Measurements from ENCODE around the gene SZRD1. TPM values are rescaled to one million over a fixed set of nuclear protein-coding genes. Genes with fewer than 3 reads are reported as not detected.

Gene SZRD1
- total and polyA plus RNA-seq, 2 of the 8 experiments (the other 6 are each of a cell fraction or from before 2014, with no cell fraction given) = 97.8 to 108 TPM

- H3K23me2 ChIP-seq (ENCODE audit: low read depth, low read length) = no peaks in the 10 kb centered on the region
- H3K23ac ChIP-seq (ENCODE audit: insufficient read length) = no peak overlapping the region
- H3K79me1 ChIP-seq (ENCODE audit: low read depth, low read length) = no peaks in the 10 kb centered on the region
- H3K79me2 ChIP-seq (ENCODE audit: control insufficient read depth in 1 of 2, insufficient read depth in 2 of 2, low read length in 2 of 2) = no peaks in the 10 kb centered on the region
- FAIRE-seq (no peak), DNase-seq (ENCODE audit: low read depth in 1 of 2, low spot score in 2 of 2) (no peak)
- H3K27ac ChIP-seq (ENCODE audit: low read depth, low read length) = no peak overlapping the region
- H2BK12ac ChIP-seq (ENCODE audit: low read depth, low read length) = no peak overlapping the region
- no peak overlapping the region for H4K91ac ChIP-seq (replicated peaks; ENCODE audit: insufficient read length, low read length)
- no peak overlapping the region for H2BK20ac ChIP-seq (ENCODE audit: low read length)
- no peak overlapping the region for H2BK15ac ChIP-seq (ENCODE audit: low read length)
- no peak overlapping the region for H2AK5ac ChIP-seq (ENCODE audit: low read depth, low read length)
- no peak overlapping the region for H2BK5ac ChIP-seq (ENCODE audit: low read depth, low read length)
- H4K5ac ChIP-seq (ENCODE audit: insufficient read length, low read depth, low read length) = no peak overlapping the region
- H4K8ac ChIP-seq (ENCODE audit: extremely low read depth, insufficient read depth, low read length) = no peak overlapping the region
- H3K36me3 ChIP-seq (ENCODE audit: control insufficient read depth in 2 of 4, insufficient read depth in 4 of 4, low read length in 3 of 4) = no peaks in the 10 kb centered on the region
- WGBS, 2 experiments (ENCODE audit: extremely low coverage in 1 of 2, insufficient coverage in 1 of 2, insufficient read length in 1 of 2, insufficient replicate concordance in 2 of 2, low coverage in 1 of 2, low lambda C conversion rate in 2 of 2, missing lambda C conversion rate in 1 of 2) = 78% methylated on average over 7 of the region's 7 CpGs; no CpG with 5 or more reads in 1 of the 2 experiments
- H3K9me3 ChIP-seq (ENCODE audit: insufficient read depth in 2 of 2, low read depth in 1 of 2, low read length in 1 of 2) = no peaks in the 10 kb centered on the region
- H3K4me2 ChIP-seq (ENCODE audit: insufficient read depth in 1 of 2, low read depth in 2 of 2, low read length in 2 of 2) = no peak overlapping the region
- H3K18ac ChIP-seq (ENCODE audit: extremely low read depth, low read length) = no peak overlapping the region
- H3K4me1 ChIP-seq (replicated peaks in 1 of 4; ENCODE audit: control insufficient read depth in 3 of 4, insufficient read depth in 4 of 4, low read length in 3 of 4) = no peaks in the 10 kb centered on the region
- H3K27me3 ChIP-seq (replicated peaks in 1 of 4; ENCODE audit: control insufficient read depth in 3 of 4, extremely low read depth in 1 of 4, insufficient read depth in 3 of 4, low read length in 3 of 4) = 0 out of 7 replicates have a peak, but pooled peaks cover 0 to 2% (median 0%) of the 10 kb centered on the region in 4 experiments
- ChIA-PET CTCF (ENCODE audit: partially characterized antibody) (interaction anchor here (0.6 to 2.4 kb wide), 2 partner anchors 19 to 115 kb away, joined by 3 to 8 read pairs; no protein-coding TSS in a partner anchor), POLR2A (ENCODE audit: partially characterized antibody) (interaction anchor here (1.0 to 1.9 kb wide), 3 partner anchors 11 to 67 kb away, joined by 3 to 6 read pairs (median 3); partner anchors contain the start of gene FBXO42)
- no peak overlapping the region for H2BK120ac ChIP-seq (replicated peaks; ENCODE audit: low read depth, low read length)
- H2AFZ ChIP-seq (ENCODE audit: low read length) = no peak overlapping the region
- H3K56ac ChIP-seq (replicated peaks; ENCODE audit: insufficient read length, low read depth, low read length) = no peak overlapping the region
- no peak overlapping the region for H3K4ac ChIP-seq (replicated peaks; ENCODE audit: insufficient read length, low read depth, low read length)
- H3K4me3 ChIP-seq (ENCODE audit: extremely low read depth in 1 of 4, insufficient read depth in 2 of 4, low read depth in 3 of 4, low read length in 4 of 4) = no peak overlapping the region
- no peaks in the 10 kb centered on the region for H4K20me1 ChIP-seq (replicated peaks in 1 of 2; ENCODE audit: control insufficient read depth in 1 of 2, insufficient read depth in 2 of 2, low read length in 2 of 2)
- H3K9ac ChIP-seq (replicated peaks in 1 of 4; ENCODE audit: extremely low read depth in 1 of 4, low read depth in 3 of 4, low read length in 3 of 4) = no peak overlapping the region
- no peak overlapping the region for H3K14ac ChIP-seq (ENCODE audit: insufficient read length)
- TF ChIP-seq KDM5A (IDR thresholded peaks at IDR 0.05; ENCODE audit: low read length) (no peak), GTF2F1 (IDR thresholded peaks at IDR 0.05; ENCODE audit: borderline replicate concordance, low read depth, low read length) (no peak), SAP30 (IDR thresholded peaks at IDR 0.05; ENCODE audit: insufficient read depth, insufficient replicate concordance, low read length) (no peak), KDM4A (IDR thresholded peaks at IDR 0.05; ENCODE audit: low read depth, low read length, severe bottlenecking) (no peak), CHD1 (IDR thresholded peaks at IDR 0.05; ENCODE audit: low read depth, low read length) (no peak), RBBP5 (IDR thresholded peaks at IDR 0.05; ENCODE audit: borderline replicate concordance, low read depth, low read length) (no peak), CTBP2 (IDR thresholded peaks at IDR 0.05; ENCODE audit: borderline replicate concordance, insufficient read depth, insufficient read length, low read length) (no peak), TAF1 (IDR thresholded peaks at IDR 0.05; ENCODE audit: low read depth, low read length) (no peak), EGR1 (IDR thresholded peaks at IDR 0.05; ENCODE audit: borderline replicate concordance, low read depth, low read length) (no peak)
- TF ChIP-seq, protein P1, sequence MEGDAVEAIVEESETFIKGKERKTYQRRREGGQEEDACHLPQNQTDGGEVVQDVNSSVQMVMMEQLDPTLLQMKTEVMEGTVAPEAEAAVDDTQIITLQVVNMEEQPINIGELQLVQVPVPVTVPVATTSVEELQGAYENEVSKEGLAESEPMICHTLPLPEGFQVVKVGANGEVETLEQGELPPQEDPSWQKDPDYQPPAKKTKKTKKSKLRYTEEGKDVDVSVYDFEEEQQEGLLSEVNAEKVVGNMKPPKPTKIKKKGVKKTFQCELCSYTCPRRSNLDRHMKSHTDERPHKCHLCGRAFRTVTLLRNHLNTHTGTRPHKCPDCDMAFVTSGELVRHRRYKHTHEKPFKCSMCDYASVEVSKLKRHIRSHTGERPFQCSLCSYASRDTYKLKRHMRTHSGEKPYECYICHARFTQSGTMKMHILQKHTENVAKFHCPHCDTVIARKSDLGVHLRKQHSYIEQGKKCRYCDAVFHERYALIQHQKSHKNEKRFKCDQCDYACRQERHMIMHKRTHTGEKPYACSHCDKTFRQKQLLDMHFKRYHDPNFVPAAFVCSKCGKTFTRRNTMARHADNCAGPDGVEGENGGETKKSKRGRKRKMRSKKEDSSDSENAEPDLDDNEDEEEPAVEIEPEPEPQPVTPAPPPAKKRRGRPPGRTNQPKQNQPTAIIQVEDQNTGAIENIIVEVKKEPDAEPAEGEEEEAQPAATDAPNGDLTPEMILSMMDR (IDR thresholded peaks at IDR 0.05; ENCODE audit: control extremely low read depth in 1 of 3, insufficient read depth in 1 of 3, low read depth in 1 of 3, low read length in 3 of 3) = no peak
Observed at GRCh38 chr1:16418823-16419425, 51.9 kb downstream of the SZRD1 start.

Data from H1 (cell line).